Inflammatory macrophage (primary cell): ENCODE results near the gene PRPF6.

Experiments
- DNase-seq, 2 donors: peaks; one replicate each; pipeline ENCODE4 v3.0.0-alpha.2; 2020 to 2022

PRPF6 gene

DNA sequence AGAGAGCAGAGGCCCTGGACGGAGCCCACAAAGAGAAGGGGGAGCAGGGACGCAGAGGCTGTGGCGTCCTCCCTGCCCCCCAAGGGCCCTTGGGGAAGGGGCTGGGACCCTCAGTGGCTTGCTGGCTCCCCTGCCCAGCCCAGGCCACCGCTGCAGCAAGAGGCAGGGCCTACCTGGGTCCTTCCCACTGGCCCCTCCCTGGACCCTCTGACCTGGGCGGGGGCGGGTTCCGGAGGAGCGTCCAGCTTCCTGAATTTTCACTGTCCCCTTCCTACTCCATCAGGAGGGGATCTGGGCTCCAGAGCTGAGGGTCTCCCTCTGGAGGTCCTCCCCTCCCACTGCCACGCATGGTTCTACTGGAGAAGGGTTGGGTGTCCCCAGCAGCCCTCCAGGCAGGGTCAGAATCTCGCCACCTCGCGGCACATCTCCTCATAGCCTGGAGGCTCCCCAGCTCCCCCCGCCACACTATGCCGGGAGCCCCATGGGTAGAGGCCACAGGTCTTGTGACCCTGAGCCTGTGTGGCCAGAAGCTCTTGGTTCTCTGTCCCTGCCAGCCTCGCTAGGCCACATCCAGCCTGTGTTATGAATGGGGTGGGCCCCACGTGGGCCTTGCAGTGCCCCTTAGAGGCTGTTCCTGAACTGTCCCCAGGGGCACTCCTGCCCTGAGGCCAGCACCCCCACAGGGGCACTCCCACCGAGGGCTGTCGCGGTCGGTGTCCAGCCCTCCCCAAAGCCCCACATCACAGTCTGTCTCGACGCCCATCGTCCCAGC lies 69.5 kb downstream of the PRPF6 start:
- DNase-seq = no peak

- no peak for DNase-seq
These were observed 70.1 kb downstream of the PRPF6 start for GRCh38 chr20:64051033-64051452.

DNA sequence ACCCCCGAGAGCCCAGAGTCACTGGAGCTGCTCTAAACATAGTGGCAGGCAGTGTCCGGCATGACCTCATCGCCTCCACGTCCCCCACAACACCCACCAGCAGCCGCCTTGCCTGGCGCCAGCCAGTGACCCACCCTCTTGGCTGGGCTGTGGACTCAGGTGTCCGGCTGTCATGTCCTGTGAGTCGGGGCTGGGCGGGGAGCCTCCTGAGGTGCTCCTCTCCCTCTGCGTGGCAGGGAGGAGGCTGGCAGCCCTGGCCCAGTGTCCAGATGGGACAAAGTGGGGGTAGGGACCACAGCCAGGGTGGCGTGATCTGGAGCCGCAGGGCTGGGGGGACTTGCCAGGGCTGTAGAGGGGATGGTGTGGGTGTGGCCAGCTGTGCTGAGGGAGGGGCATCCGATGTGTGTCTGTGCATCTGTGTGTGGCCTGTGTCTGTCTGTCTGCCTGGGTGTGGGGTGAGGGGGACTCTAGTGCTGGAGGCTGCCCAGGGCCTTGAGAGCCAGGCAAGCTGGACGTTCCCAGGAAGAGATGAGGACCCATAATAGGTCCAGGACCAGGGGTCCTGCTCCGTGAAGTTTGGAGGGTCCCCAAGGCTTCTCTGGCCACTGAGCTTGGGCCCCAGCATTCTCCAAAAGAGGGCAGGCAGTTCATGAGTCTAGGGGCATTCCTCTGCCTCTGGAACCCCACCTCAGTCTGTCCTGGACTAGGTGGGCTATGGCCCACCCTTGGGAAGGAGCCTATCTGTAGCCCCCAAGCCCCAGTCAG lies 70.8 kb downstream of the PRPF6 start:
- DNase-seq = no peak

GRCh38 chr20:64052326-64052722 lies 71.4 kb downstream of the PRPF6 start:
- no peak for DNase-seq

DNA sequence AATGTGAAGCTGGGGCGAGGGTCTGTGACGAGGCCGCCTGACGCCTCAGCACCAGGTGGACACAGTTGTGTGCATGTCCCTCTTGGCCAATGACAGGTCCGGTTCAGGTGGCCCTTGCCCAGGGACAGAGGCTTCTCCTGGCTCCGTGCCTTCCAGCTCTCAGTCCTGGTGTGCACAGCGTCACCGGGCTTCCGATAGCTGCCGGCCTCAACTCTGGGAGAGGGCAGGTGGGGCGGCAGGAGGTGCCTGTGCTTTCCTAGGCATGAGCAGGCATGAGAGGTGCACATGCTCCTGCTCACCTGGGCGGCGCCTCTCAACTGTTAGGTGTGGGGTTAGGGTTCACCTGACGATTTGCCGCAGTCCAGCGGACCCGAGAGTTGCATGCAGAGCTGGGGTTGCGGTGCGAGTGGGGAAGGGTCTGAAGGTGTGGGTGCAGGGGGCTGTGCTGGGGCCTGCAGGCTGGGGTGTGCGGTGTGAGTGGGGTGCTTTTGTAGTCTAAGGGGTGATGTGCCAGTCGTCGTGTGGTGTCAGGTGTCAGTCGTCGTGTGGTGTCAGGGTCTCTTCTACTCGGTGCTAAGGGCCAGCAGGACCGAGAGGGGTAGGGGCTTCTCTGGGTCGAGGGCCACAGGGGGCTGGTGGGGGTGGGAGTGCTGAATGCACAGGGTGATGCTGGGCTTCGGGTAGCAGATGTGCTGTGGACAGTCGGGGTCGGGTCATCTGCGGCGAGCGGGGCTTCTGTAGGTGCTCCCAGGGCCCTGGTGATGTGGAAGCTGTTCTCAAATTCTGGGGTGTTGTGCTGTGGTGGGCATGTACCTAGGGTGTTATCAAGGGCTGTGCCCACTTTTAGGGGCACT lies 72.3 kb downstream of the PRPF6 start:
- no peak for DNase-seq

GRCh38 chr20:64053841-64054661 lies 73.1 kb downstream of the PRPF6 start:
- DNase-seq = no peak

GRCh38 chr20:64055396-64055892 lies 74.5 kb downstream of the PRPF6 start:
- no peak for DNase-seq

- no peak for DNase-seq
These were observed 75.1 kb downstream of the PRPF6 start for GRCh38 chr20:64055893-64056638.

DNA sequence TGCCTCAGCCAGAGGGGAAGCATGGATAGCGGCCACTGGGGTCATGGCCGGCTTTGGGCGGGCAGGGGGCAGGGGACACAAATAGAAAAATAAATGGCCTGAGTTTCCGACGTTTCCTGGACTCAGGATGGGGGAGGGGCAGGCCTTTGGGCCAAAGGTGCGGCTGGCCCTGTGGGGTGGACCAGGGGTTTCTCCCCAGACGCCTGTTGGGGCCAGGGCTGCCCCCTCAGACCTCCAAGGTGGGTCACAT lies 75.6 kb downstream of the PRPF6 start:
- DNase-seq = no peak

DNA sequence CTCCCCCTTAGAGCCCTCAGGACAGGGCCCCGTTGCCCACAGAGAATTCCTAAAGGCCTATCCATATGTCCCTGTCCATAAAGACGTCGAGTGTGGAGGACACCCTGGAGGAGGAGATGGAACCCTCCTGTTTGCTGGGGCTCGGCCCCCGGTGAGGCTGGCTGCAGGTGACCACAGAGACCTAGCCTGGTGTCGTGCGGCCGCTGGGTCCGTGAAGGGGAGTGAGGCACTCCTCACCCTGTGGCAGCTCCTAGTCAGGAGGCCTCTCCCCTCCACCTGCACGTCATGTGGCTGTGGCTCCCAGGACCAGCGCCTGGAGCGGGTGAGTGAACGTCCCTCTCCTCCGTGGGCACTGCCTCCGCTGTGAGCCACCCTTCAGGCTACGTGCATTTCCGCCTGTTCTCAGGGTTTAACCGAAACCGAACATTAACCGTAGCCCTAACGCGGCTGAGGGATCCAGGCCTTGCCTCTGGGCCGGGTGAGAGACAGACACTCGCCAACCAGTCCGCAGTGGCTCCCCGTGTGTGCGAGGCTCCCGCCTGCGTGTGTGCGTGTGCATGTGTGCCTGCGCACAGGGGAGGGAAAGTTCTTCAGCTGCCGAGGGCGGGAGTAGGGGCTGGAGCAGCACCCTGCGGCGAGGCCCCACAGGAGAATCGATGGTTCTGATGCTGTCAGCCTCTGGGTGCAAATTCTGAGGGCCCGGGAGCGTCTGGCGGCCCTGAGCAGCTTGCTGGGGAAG lies 76.1 kb downstream of the PRPF6 start:
- DNase-seq = no peak

DNA sequence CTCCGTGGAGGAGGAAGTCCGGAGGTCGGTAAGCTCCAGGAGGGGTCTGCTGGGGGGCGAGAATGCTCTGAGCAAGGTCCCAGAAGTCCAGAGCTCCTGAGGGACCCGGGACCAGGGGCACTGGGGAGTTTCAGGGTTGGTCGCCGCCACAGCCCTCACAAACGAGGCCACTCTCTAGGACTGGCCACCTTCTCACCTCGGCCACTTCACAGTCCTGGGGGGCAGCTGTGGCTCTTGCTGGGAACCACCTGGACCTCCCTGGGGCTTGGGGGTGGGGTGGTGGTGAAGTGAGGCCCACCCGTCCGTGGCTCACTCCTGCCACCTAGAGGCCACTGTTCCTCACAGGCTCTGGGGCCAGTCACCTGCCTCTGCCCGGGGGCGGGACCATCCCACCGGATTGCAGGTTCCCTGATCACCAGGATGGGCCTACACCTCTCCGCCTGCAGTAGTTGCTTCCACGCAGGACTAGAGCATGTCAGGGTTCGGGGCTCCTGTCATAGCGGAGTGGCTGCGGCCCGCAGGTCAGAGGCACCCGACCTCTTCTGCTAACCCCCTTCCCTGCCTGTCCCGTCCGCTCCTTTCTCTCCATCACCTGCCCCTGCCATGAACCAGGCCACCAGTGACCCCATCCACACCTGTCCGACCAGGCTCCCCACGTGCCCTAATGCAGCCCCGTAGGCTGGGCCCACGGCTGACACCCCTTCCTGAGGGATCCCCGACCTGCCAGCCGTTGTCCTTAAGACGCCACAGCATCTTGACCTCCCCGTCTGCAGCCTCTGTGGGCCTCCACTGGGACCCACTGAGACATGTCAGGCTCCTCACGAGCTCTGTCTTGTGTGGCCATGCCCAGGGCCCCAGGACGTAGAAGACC lies 76.9 kb downstream of the PRPF6 start:
- DNase-seq = peak; percentile 43 to 55

GRCh38 chr20:64058536-64058935 lies 77.6 kb downstream of the PRPF6 start:
- DNase-seq = peak in 1 of 2 donors; percentile 42

DNA sequence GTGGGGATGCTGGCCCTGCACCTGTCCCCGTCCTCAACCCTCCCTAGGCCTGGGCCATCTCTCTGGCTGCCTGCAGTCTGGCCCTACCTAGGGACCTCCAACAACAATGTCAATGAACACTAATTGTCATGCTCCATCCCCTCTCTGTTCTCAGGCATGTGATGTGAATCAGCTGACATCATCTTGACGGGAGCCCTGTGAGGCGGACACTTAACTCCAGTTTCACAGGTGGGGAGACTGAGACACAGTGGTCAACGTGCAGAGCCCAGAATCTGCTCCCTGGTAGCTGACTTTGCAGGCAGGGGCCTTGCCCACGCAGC lies 81.3 kb downstream of the PRPF6 start:
- no peak for DNase-seq

DNA sequence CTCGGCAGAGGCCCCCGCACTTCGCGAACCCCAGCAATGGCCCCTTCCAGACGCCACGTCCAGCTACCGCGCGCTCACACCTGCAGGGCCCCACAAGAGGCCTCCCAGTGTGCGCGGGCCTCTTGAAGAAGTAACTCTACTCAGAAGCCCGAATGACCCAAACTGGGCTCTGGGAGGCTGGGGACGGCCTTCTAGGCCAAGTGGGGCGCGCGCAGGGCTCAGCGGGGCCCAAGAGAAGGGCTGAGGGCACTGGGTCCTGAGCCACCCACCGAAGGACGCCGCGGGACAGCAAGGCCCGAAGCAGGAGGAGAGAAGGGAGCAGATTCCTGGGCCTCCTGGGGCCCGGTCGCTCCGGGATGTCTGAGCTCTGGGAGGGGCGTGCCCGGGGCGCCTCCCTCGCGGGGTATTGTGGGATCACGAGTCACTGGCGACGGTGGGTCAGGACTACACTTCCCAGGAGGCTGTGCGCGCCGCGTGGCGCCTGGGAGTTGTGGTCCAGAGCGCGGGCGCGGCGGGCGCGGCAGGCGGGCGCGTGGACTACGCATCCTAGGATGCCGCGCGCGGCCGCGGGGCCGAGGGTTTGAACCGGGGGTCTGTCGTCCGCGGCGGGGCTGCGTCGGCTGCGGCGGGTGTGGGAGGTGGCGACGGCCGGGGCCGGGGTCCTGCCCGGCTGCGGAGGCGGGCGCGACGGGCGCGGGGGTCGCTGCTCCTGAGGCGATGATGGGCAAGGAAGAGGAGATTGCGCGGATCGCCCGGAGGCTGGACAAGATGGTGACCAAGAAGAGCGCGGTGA lies 81.9 kb downstream of the PRPF6 start, which contains the start of gene TCEA2:
TCEA2 (plus strand) TSS at position 603 of the 793 bp plus-strand sequence; CDS start at position 718, 115 bp downstream.
- DNase-seq = peak; percentile 93 to 96

- DNase-seq = peak; percentile 32 to 68
These were observed 82.6 kb downstream of the PRPF6 start for GRCh38 chr20:64063389-64064144.

GRCh38 chr20:64064145-64064698 lies 83.3 kb downstream of the PRPF6 start:
- DNase-seq = no peak

DNA sequence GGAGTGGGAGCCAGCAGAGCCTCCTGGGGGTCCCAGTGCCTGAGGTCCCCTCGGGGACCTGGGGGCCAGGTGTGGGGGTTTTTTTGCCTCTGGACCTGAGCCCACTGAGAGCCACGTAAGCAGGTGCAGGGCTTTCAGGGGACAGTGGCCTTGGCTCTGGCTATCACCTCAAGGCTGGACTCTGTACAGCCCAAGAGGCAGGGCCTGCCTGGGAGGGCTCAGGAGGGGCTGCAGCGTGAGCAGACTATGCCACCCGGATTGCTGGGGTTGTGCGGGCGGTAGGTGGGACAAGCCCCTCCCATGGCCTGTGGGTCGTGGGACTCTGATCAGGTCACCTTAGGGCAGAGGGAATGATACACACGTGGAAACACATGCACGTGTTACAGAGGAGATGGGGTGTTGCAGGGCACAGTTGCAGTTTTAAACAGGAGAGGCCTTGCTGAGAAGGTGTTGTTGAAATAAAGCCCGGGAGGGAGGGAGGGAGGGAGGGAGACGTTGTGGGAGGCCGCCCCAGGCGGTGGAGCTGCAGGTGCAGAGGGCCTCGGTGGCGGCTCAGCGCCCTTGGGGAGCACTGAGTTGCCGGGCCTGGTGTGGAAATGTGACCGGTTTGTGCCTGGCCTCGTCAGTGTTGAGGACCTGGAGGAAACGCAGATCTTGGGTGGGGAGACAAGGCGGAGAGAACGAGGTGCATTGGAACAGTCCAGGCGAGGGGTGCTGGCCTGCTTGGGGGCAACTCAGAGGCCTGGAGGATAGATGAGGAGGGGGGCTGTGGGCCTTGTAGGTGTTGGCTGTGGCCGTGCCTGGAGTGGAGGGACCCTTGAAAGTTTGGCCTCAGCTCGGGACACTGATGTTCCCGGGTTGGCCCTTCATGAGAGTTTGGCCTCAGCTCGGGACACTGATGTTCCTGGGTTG lies 84.4 kb downstream of the PRPF6 start:
- no peak for DNase-seq
